ENCODE data around the gene CSTF1.

Gene CSTF1

GRCh38 chr20:56428881-56429280 lies 36.4 kb downstream of the CSTF1 start:
- Histone ChIP-seq H3K36me3 (ENCODE audit: insufficient read depth, low read length) (no peaks in the 10 kb centered on the region), H4K20me1 (ENCODE audit: insufficient read depth, low read length, poor library complexity, severe bottlenecking) (no peaks in the 10 kb centered on the region), H3F3A (ENCODE audit: low read depth) (no peaks in the 10 kb centered on the region), H3K9ac (ENCODE audit: low read depth, low read length, poor library complexity, severe bottlenecking) (no peak overlapping the region), H3K27me3 (ENCODE audit: insufficient read depth, low read length, poor library complexity, severe bottlenecking) (no peaks in the 10 kb centered on the region), H2AFZ (ENCODE audit: low read length) (no peak overlapping the region), H3K9me3 (ENCODE audit: insufficient read depth, low read depth, low read length) (no peaks in the 10 kb centered on the region), H3K79me2 (ENCODE audit: insufficient read depth, low read length) (no peaks in the 10 kb centered on the region), H3K9me2 (replicated peaks; ENCODE audit: low read depth, low read length) (no peaks in the 10 kb centered on the region), H3K4me2 (ENCODE audit: low read depth, low read length, poor library complexity, severe bottlenecking) (peak overlapping the region; percentile 61), H3K4me1 (ENCODE audit: insufficient read depth, low read length, poor library complexity, severe bottlenecking) (peaks cover 32% of the 10 kb centered on the region), H3K4me3 (ENCODE audit: low read length, poor library complexity, severe bottlenecking) (peak overlapping the region; percentile 37)
- TF ChIP-seq CTCF (conservative IDR thresholded peaks at IDR 0.05; ENCODE audit: low read length): no peak
- no peak for TF ChIP-seq EZH2phosphoT487 (IDR thresholded peaks at IDR 0.05; ENCODE audit: borderline replicate concordance)

- peak overlapping the region; percentile 39 for H2AFZ ChIP-seq (ENCODE audit: low read length)
- no peaks in the 10 kb centered on the region for H3F3A ChIP-seq (ENCODE audit: low read depth)
- H3K36me3 ChIP-seq (ENCODE audit: insufficient read depth, low read length): no peaks in the 10 kb centered on the region
- no peak for TF ChIP-seq EZH2phosphoT487 (IDR thresholded peaks at IDR 0.05; ENCODE audit: borderline replicate concordance)
- no peak for TF ChIP-seq CTCF (conservative IDR thresholded peaks at IDR 0.05; ENCODE audit: low read length)
- peak overlapping the region; percentile 22 for H3K9ac ChIP-seq (ENCODE audit: low read depth, low read length, poor library complexity, severe bottlenecking)
- no peaks in the 10 kb centered on the region for H3K9me3 ChIP-seq (ENCODE audit: insufficient read depth, low read depth, low read length)
- peaks cover 32% of the 10 kb centered on the region for H3K4me1 ChIP-seq (ENCODE audit: insufficient read depth, low read length, poor library complexity, severe bottlenecking)
- H3K9me2 ChIP-seq (replicated peaks; ENCODE audit: low read depth, low read length): no peaks in the 10 kb centered on the region
- H3K79me2 ChIP-seq (ENCODE audit: insufficient read depth, low read length): no peaks in the 10 kb centered on the region
- no peaks in the 10 kb centered on the region for H3K27me3 ChIP-seq (ENCODE audit: insufficient read depth, low read length, poor library complexity, severe bottlenecking)
- peak overlapping the region; percentile 61 for H3K4me2 ChIP-seq (ENCODE audit: low read depth, low read length, poor library complexity, severe bottlenecking)
- no peaks in the 10 kb centered on the region for H4K20me1 ChIP-seq (ENCODE audit: insufficient read depth, low read length, poor library complexity, severe bottlenecking)
- peak overlapping the region; percentile 37 for H3K4me3 ChIP-seq (ENCODE audit: low read length, poor library complexity, severe bottlenecking)
These were observed 37.1 kb downstream of the CSTF1 start for GRCh38 chr20:56429502-56429901.

GRCh38 chr20:56429941-56430340 lies 37.5 kb downstream of the CSTF1 start:
- Histone ChIP-seq H3K4me2 (ENCODE audit: low read depth, low read length, poor library complexity, severe bottlenecking) (peak overlapping the region; percentile 61), H3K9me3 (ENCODE audit: insufficient read depth, low read depth, low read length) (no peaks in the 10 kb centered on the region), H3K4me3 (ENCODE audit: low read length, poor library complexity, severe bottlenecking) (peak overlapping the region; percentile 37), H4K20me1 (ENCODE audit: insufficient read depth, low read length, poor library complexity, severe bottlenecking) (no peaks in the 10 kb centered on the region), H3K79me2 (ENCODE audit: insufficient read depth, low read length) (no peaks in the 10 kb centered on the region), H3K36me3 (ENCODE audit: insufficient read depth, low read length) (no peaks in the 10 kb centered on the region), H3K9me2 (replicated peaks; ENCODE audit: low read depth, low read length) (no peaks in the 10 kb centered on the region), H3K9ac (ENCODE audit: low read depth, low read length, poor library complexity, severe bottlenecking) (peak overlapping the region; percentile 22), H3K27me3 (ENCODE audit: insufficient read depth, low read length, poor library complexity, severe bottlenecking) (no peaks in the 10 kb centered on the region), H3F3A (ENCODE audit: low read depth) (no peaks in the 10 kb centered on the region), H2AFZ (ENCODE audit: low read length) (peak overlapping the region; percentile 39), H3K4me1 (ENCODE audit: insufficient read depth, low read length, poor library complexity, severe bottlenecking) (peaks cover 32% of the 10 kb centered on the region)
- TF ChIP-seq EZH2phosphoT487 (IDR thresholded peaks at IDR 0.05; ENCODE audit: borderline replicate concordance): no peak
- TF ChIP-seq CTCF (conservative IDR thresholded peaks at IDR 0.05; ENCODE audit: low read length): no peak
